Left renal cortex interstitium (tissue), 4 donors: ENCODE data around the gene CMPK1. TPM values are rescaled to one million over a fixed set of nuclear protein-coding genes. Genes with fewer than 3 reads are reported as not detected.

Experiments
- DNase-seq, 4 donors: peaks; one replicate each; pipeline ENCODE4 v3.0.0-alpha.2; 2013; ENCODE audit warnings: low read depth in 4 of 4, low spot score in 2 of 4, missing footprints in 1 of 4
- polyA plus RNA-seq, 4 donors: library from polyadenylated mRNA; unstranded; fragments of 120-200 nt; gene quantifications; one replicate each; pipeline ENCODE4 v1.2.1, GENCODE V29; 2013; ENCODE audit not compliant: insufficient read length in 4 of 4

CMPK1 gene
- polyA plus RNA-seq, 4 donors: 66.2 to 86.0 (median 71.0) TPM

- DNase-seq: no peak
These were observed 57.3 kb downstream of the CMPK1 start for GRCh38 chr1:47390843-47391242.

DNA sequence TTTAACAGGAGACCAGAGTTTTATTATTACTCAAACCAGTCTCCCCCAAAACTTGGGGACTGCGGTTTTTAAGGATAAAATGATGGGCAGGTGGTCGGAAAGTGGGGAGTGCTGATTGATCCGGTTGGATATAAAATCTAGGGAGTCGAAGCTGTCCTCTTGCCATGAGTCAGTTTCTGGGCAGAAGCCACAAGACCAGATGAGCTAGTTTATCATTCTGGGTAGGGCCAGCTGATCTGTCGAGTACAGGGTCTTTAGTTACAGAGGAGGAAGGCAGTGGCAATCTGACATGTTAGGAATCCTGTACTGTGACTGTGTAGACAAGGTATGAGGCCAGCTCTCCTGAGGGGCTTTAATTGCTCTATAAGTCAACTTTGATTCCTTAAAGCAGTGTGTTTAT, 59.6 kb downstream of the CMPK1 start:
- no peak for DNase-seq

DNA sequence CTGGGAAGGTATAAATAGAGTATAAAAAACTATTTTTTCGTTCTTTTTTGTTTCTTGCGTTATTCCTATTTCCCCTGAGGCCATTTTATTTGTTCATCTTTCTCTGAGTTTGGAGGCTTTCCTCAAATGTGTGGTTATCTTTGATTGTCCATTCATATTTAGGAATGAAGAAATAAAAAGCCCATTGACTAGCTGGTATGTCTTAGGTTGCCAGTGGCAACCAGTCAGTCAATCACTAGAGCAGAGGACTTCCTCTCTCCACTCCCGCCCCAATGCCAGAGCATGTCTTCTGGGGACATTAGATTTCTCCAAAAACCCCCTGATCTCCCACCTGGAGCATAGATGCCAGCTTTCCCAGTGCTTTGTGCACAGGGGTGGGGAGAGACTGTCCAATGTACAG, 61.8 kb downstream of the CMPK1 start:
- no peak for DNase-seq

DNA sequence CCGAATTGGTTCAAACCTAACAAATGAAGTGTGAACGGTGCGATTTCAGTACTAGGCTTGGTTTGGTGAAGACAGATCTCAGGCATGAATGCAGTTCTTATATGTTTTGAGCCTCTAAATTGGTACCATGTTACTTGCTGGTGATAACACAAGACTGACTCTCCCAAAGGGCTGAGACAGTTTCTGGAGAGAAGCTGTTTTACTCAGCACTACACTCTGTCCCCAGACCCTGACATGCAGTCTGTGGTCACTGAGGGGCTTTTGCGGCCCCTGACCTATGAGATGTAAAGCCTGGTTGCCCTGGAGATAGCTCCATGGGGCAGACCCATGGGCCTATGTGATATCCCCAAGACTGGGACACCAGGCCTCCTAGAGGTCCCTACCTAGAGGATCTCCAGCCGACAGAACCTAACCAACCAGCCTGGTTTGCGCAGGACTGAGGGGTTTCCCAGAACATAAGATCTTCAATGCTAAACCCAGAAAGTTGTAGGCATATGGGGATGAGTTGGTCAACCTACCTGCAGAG, 63.1 kb downstream of the CMPK1 start:
- no peak for DNase-seq

GRCh38 chr1:47399138-47399845, 65.7 kb downstream of the CMPK1 start:
- DNase-seq: no peak

GRCh38 chr1:47399846-47400155, 66.2 kb downstream of the CMPK1 start:
- DNase-seq: no peak

- no peak for DNase-seq
These were observed 68.2 kb downstream of the CMPK1 start for GRCh38 chr1:47401761-47402160.

DNA sequence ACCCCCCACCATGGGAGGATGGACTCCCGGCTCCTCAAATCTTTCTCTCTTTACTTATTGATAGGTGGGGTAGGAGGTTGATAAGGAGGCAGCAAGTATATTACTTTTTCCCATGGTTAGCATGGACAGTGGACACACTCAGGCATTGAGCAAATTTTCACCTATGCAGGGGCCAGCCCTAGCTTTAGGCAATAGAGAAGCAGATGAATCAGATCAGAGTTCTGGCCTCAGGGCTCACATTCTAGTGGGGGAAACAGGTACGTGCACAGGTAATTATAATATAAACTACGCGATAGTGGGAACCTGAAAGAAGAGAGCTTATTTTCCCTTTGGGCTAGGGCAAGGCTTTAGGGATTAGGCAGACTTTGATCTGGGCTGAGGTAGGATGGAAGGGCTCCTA, 69.0 kb downstream of the CMPK1 start:
- DNase-seq: no peak

DNA sequence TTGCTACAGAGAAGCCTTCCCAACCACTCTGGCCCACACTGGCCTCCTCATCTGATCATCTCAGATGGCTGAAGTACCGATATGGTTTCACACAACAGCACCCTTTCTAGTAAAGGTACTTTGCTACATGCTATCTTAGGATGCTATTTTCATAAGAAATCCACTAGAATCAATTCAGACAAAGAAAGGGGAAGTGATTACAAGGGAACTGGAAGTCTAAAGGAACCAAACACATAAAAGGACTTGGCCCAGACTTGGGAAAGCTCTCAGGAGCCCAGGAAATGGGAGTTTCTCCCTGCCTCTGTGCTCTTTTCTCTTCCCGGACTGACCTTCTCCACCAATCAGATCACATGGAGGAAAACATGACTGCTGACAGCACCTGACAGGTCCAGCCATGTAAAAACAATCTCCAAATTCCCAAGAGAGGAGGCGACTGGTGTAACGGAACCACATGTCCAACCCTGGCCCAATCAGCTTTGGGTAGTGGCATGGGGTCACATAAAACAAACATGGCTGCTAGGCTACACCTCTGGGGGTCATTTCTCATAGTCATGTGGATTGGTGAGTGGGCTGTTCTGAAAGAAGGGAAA, 69.8 kb downstream of the CMPK1 start:
- no peak for DNase-seq

- no peak for DNase-seq
These were observed 72.1 kb downstream of the CMPK1 start for GRCh38 chr1:47405697-47406096.

GRCh38 chr1:47406966-47407365, 73.4 kb downstream of the CMPK1 start:
- DNase-seq: no peak

DNA sequence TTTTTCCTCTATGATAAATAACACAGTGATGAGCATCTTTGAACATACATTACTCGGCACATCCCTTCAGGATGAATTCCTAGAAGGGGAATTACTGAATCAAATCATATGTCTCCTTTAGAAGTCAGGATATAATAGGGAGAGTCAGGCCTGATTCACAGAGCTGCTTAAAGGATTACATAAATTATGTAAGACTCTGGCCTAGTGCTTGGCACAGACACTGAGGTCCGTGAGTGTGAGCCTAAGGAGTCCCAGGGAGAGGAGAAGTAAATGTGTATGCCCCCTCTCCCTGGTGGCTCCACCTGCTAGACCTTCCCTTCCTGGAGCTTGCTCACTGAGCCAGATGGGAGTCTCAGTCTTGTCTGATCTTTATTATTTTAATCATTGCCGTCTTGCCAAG, 73.9 kb downstream of the CMPK1 start:
- no peak for DNase-seq

GRCh38 chr1:47409311-47410067, 75.9 kb downstream of the CMPK1 start:
- peak in 1 of 4 donors; percentile 38 for DNase-seq

- no peak for DNase-seq
These were observed 76.5 kb downstream of the CMPK1 start for GRCh38 chr1:47410068-47410455.

DNA sequence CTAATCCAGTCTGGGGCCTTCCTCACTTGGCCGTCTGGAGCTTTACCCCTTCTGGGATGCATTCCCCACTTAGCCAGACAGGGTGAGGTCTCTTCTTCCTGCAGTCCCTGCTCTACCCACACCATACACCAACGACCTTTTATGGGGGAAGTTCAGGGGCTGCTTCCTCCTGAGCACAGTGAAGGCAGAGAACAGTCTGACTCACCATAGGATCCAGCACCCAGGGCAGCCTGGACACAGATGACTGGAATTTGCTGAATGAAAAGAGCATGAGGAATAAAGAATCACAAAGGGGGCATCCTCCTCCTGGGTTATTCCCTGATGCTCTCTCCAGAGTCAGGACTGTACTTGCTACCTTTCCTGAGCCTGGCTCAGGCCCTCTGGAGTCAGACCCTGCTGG, 77.8 kb downstream of the CMPK1 start:
- no peak for DNase-seq

DNA sequence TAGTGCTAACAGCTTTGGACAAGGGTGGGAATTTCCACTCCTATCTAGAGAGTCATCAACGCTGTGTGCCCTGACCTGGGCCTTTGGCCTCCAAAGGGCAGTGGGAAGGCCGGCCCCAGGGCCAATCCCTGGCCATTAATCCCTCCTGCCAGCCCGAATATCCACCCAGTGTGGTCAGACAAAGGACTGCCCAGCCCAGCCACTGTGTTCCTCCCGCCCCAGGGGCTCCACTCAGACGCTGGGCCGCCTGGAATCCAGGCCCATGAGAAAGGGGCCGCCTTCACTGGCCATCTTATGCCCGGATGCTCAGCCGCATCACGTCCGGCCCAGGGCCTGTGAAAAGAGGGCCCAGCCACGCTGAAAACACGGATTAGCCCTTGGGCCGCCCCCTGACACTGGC, 78.8 kb downstream of the CMPK1 start:
- no peak for DNase-seq

DNA sequence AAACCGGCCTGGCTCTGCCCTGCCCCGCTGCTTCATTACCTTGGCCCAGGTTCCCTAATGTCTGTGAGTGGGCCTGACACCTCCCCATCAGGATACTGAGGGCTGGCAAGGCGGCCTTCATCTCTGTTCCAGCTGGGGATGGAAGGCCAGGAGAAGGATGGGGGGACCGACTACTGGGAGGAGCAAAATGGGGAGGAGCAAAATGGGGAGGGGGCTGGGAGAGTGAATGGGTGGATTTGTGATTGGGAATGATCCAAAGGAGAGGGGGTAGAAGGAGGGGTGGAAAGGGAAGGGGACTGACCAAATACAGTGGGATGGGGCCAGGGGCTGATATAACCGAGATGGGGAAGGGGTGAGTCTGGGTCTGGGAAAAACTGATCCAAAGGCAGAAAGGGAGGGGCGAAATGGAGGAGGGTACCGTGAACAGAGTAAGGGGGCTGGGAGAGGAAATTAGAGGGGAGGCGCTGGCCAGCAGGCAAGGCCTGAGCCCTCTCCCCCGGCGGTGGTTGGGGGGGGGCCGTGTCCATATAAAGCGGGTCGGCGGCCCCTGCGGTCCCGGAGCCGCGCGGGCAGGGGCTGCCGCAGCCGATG, 82.2 kb downstream of the CMPK1 start, which contains the start of gene FOXE3:
FOXE3 (plus strand) TSS at position 558 of the 591 bp plus-strand sequence; CDS start at position 589, 31 bp downstream.
- DNase-seq: no peak

GRCh38 chr1:47416319-47417169, 83.0 kb downstream of the CMPK1 start:
- DNase-seq: no peak

GRCh38 chr1:47417170-47418044, 83.8 kb downstream of the CMPK1 start:
- no peak for DNase-seq
